HepG2 (cell line): ENCODE measurements around the gene INSIG2. TPM values are rescaled to one million over a fixed set of nuclear protein-coding genes. Genes with fewer than 3 reads are reported as not detected.

Experiments
- ATAC-seq: fragments of 200-7000 bp; cut with Tn5 transposase; 3 replicates; pipeline ENCODE4 v1.9.1; 2020; ENCODE audit warnings: mild to moderate bottlenecking, moderate library complexity
- BruUV-seq: library from RNA; stranded (reverse); fragments of 400-500 nt; replicated peaks from 2 replicates; lab custom pipeline; 2021; lab: Mats Ljungman, UMichigan
- CTCF ChIA-PET: fragments of 300-600 bp; formaldehyde crosslinking; extraction: SDS; loops from one replicate; lab custom pipeline; 2021; ENCODE audit warnings: low total read pairs, inconsistent platforms, low intra/inter-chr PET ratio; lab: Yijun Ruan, JAX
- POLR2A ChIA-PET: fragments of 350-600 bp; sonication (Branson Sonifier 250); formaldehyde crosslinking; loops from one replicate; lab custom pipeline; 2020; ENCODE audit warnings: antibody characterized with exemption, inconsistent platforms; lab: Yijun Ruan, JAX
- DNase-seq: peaks from one replicate; pipeline ENCODE4 v3.0.0-alpha.2; 2015; ENCODE audit warnings: low spot score
- FAIRE-seq: peaks from 3 replicates; lab custom pipeline; 2011; peaks lifted over from hg19 to GRCh38; lab: Jason Lieb, UNC
- H2AFZ ChIP-seq: one replicate; pipeline ENCODE4 v1.6.1; 2011; ENCODE audit warnings: low read length, inconsistent platforms
- H3K27ac ChIP-seq: fragments of 300-600 bp; 3 replicates; pipeline ENCODE4 v1.8.0; 2011; ENCODE audit warnings: mixed run types, mild to moderate bottlenecking, mixed read lengths, low read length, inconsistent platforms; ENCODE audit not compliant: insufficient read depth; ENCODE audit errors: extremely low read length
- H3K27me3 ChIP-seq, 2 experiments: fragments of 200-600 bp in 1 of 2; 2 replicates in 1 of 2; 3 replicates in 1 of 2; pipeline versions ENCODE4 v1.6.0 to v1.8.0; 2011; ENCODE audit warnings: low read length in 2 of 2, mild to moderate bottlenecking in 2 of 2, moderate library complexity in 2 of 2, inconsistent platforms in 1 of 2; ENCODE audit not compliant: insufficient read depth in 2 of 2, control insufficient read depth in 1 of 2
- H3K36me3 ChIP-seq, 2 experiments: fragments of 200-600 bp in 1 of 2; replicated peaks in 1 of 2; 2 replicates in 1 of 2; 3 replicates in 1 of 2; pipeline versions ENCODE4 v1.5.1 to v1.8.0; 2011; ENCODE audit warnings: low read length in 2 of 2, inconsistent platforms in 1 of 2; ENCODE audit not compliant: insufficient read depth in 2 of 2, control insufficient read depth in 1 of 2
- H3K4me1 ChIP-seq: 2 replicates; pipeline ENCODE4 v1.5.1; 2012; ENCODE audit warnings: low read length, inconsistent platforms; ENCODE audit not compliant: insufficient read depth
- H3K4me2 ChIP-seq: 2 replicates; pipeline ENCODE4 v1.6.0; 2011; ENCODE audit warnings: low read depth, low read length, inconsistent platforms
- H3K4me3 ChIP-seq, 3 experiments: fragments of 200-600 bp in 1 of 3; sonication (generic), shearing (Covaris generic) in 1 of 3; replicated peaks in 1 of 3; 2 replicates each; pipeline ENCODE4 v1.5.1; 2011 to 2016; ENCODE audit warnings: low read length in 3 of 3, inconsistent platforms in 2 of 3, low read depth in 2 of 3, mild to moderate bottlenecking in 2 of 3, control low read depth in 1 of 3, mixed read lengths in 1 of 3; ENCODE audit not compliant: insufficient read depth in 1 of 3
- H3K79me2 ChIP-seq: one replicate; pipeline ENCODE4 v1.6.1; 2011; ENCODE audit warnings: low read length, inconsistent platforms; ENCODE audit not compliant: insufficient read depth
- H3K9ac ChIP-seq: 2 replicates; pipeline ENCODE4 v1.6.0; 2011; ENCODE audit warnings: mild to moderate bottlenecking, low read depth, low read length, inconsistent platforms; ENCODE audit not compliant: insufficient read depth
- H3K9me3 ChIP-seq: 2 replicates; pipeline ENCODE4 v1.5.1; 2012; ENCODE audit warnings: mild to moderate bottlenecking, low read length
- H4K20me1 ChIP-seq: 2 replicates; pipeline ENCODE4 v1.6.0; 2011; ENCODE audit warnings: inconsistent platforms, mild to moderate bottlenecking, low read length, moderate library complexity; ENCODE audit not compliant: insufficient read depth
- BCL6 ChIP-seq: IDR thresholded peaks from 2 replicates; pipeline ENCODE4 v1.6.1; 2016; ENCODE audit warnings: missing genetic modification reagents, missing compliant biosample characterization
- FOSL1 ChIP-seq: sonication (generic); formaldehyde crosslinking; IDR thresholded peaks from 2 replicates; pipeline ENCODE4 v1.9.0; 2021; ENCODE audit warnings: missing genetic modification reagents, borderline replicate concordance
- FOXA3 ChIP-seq: IDR thresholded peaks from 2 replicates; pipeline ENCODE4 v1.6.1; 2016; ENCODE audit warnings: missing genetic modification reagents, missing compliant biosample characterization
- IRF2 ChIP-seq: IDR thresholded peaks from 2 replicates; pipeline ENCODE4 v1.6.1; 2018; ENCODE audit warnings: missing genetic modification reagents, missing compliant biosample characterization
- MIER3 ChIP-seq: IDR thresholded peaks from 2 replicates; pipeline ENCODE4 v1.6.1; 2016; ENCODE audit warnings: missing compliant biosample characterization, borderline replicate concordance
- RELA ChIP-seq: sonication (generic); formaldehyde crosslinking; IDR thresholded peaks from 2 replicates; pipeline ENCODE4 v1.4.0; 2020; ENCODE audit warnings: missing genetic modification reagents
- SALL2 ChIP-seq: sonication (generic); formaldehyde crosslinking; IDR thresholded peaks from 2 replicates; pipeline ENCODE4 v1.8.1; 2023; ENCODE audit warnings: mild to moderate bottlenecking, missing genetic modification reagents, inconsistent platforms
- SOX13 ChIP-seq, 3 experiments: fragments of 450-650 bp in 1 of 3; sonication (generic) in 1 of 3; formaldehyde crosslinking in 1 of 3; IDR thresholded peaks in 2 of 3; conservative IDR thresholded peaks in 1 of 3; 2 replicates each; pipeline versions ENCODE4 v1.5.0 to v1.6.1; 2016 to 2020; ENCODE audit warnings: antibody characterized with exemption in 1 of 3, mild to moderate bottlenecking in 1 of 3, missing compliant biosample characterization in 1 of 3, missing genetic modification reagents in 1 of 3, moderate library complexity in 1 of 3
- TEAD3 ChIP-seq: optimal IDR thresholded peaks from 2 replicates; pipeline ENCODE3; 2016; ENCODE audit warnings: borderline replicate concordance
- TRIM24 ChIP-seq: sonication (generic); formaldehyde crosslinking; IDR thresholded peaks from 2 replicates; pipeline ENCODE4 v1.8.0; 2022; ENCODE audit warnings: mild to moderate bottlenecking, missing genetic modification reagents
- ZNF263 ChIP-seq: sonication (generic); formaldehyde crosslinking; IDR thresholded peaks from 2 replicates; pipeline ENCODE4 v1.4.0; 2020; ENCODE audit warnings: missing genetic modification reagents
- ZNF292 ChIP-seq: sonication (generic); formaldehyde crosslinking; IDR thresholded peaks from 2 replicates; pipeline ENCODE4 v1.8.1; 2022; ENCODE audit warnings: mild to moderate bottlenecking, low read depth, missing genetic modification reagents, borderline replicate concordance
- ZNF724P ChIP-seq: sonication (generic); formaldehyde crosslinking; IDR thresholded peaks from 2 replicates; pipeline ENCODE4 v1.8.0; 2022; ENCODE audit warnings: missing genetic modification reagents, borderline replicate concordance
- WGBS: methylation state at CpG from one replicate; pipeline ENCODE4 v1.1.6; 2017; ENCODE audit warnings: low lambda C conversion rate; 5-methylcytosine and 5-hydroxymethylcytosine counted together
- in situ Hi-C: cut with HindIII; loops from 2 replicates; pipeline ENCODE4 v1.10.0; 2017; ENCODE audit warnings: low pct_unique_long_range_greater_than_20kb; ENCODE audit not compliant: extremely low pct_ligation_motif_present
- intact Hi-C: fragments of 100-400 bp; cut with micrococcal nuclease; formaldehyde crosslinking; loops from one replicate; pipeline ENCODE4 v1.10.0; 2022; ENCODE audit not compliant: unreplicated experiment
- polyA plus RNA-seq, 8 experiments: library from polyadenylated mRNA; depleted of rRNA in 3 of 8; stranded (reverse) in 7 of 8; unstranded in 1 of 8; fragments of >200 nt; fragmentation: Illumina TruSeq in 4 of 8; extraction: Trizol in 4 of 8; gene quantifications; 2 replicates each; pipeline versions ENCODE4 v1.2.1 to v1.2.3, GENCODE V29; 2011 to 2016; ENCODE audit warnings: low read depth in 4 of 8, missing spikeins in 1 of 8, mixed read lengths in 1 of 8; ENCODE audit not compliant: insufficient read depth in 1 of 8
- total RNA-seq, 5 experiments: library from RNA; depleted of rRNA; stranded (reverse); fragments of >200 nt; fragmentation: Illumina TruSeq; extraction: Trizol; gene quantifications; 2 replicates each; pipeline ENCODE4 v1.2.3, GENCODE V29; 2016; ENCODE audit warnings: low read depth in 1 of 5
- TF ChIP-seq, protein P1 (sequence below): IDR thresholded peaks from 2 replicates; pipeline ENCODE4 v1.4.0; 2020; ENCODE audit warnings: mild to moderate bottlenecking, missing genetic modification reagents
- TF ChIP-seq, protein P2 (sequence below): sonication (generic); formaldehyde crosslinking; IDR thresholded peaks from 2 replicates; pipeline ENCODE4 v1.8.0; 2022; ENCODE audit warnings: missing genetic modification reagents, low read depth, mild to moderate bottlenecking, borderline replicate concordance

The INSIG2 gene
- total and polyA plus RNA-seq, 2 of the 13 experiments (the other 11 are each of a cell fraction or from before 2014, with no cell fraction given), result 73.5 to 481 TPM

DNA sequence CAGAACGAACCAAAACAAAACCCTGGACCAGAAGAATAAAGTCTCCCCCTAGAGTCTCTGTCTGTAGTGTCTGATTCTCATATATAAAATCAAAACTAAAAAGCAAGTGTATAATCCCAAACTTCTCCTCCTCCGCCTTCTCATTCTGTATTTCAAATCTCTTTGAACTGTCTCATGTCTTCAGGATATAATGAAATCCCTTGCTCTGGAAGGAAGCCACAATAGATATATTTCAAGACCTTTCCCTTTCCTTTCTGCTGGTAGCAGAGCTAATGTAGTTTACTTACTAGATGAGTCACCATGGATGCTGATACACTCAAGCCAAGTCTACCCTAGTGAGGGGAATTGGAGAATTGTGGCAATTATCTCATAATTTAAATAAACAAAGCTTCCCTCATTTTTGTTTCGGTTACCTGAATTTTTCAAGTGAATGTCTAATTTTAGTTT is 40.9 kb upstream of the INSIG2 start (continued):
- TF ChIP-seq, protein P1, sequence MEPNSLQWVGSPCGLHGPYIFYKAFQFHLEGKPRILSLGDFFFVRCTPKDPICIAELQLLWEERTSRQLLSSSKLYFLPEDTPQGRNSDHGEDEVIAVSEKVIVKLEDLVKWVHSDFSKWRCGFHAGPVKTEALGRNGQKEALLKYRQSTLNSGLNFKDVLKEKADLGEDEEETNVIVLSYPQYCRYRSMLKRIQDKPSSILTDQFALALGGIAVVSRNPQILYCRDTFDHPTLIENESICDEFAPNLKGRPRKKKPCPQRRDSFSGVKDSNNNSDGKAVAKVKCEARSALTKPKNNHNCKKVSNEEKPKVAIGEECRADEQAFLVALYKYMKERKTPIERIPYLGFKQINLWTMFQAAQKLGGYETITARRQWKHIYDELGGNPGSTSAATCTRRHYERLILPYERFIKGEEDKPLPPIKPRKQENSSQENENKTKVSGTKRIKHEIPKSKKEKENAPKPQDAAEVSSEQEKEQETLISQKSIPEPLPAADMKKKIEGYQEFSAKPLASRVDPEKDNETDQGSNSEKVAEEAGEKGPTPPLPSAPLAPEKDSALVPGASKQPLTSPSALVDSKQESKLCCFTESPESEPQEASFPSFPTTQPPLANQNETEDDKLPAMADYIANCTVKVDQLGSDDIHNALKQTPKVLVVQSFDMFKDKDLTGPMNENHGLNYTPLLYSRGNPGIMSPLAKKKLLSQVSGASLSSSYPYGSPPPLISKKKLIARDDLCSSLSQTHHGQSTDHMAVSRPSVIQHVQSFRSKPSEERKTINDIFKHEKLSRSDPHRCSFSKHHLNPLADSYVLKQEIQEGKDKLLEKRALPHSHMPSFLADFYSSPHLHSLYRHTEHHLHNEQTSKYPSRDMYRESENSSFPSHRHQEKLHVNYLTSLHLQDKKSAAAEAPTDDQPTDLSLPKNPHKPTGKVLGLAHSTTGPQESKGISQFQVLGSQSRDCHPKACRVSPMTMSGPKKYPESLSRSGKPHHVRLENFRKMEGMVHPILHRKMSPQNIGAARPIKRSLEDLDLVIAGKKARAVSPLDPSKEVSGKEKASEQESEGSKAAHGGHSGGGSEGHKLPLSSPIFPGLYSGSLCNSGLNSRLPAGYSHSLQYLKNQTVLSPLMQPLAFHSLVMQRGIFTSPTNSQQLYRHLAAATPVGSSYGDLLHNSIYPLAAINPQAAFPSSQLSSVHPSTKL (CRISPR knock-in tag), result peak; percentile 22; the same call in 1 of the 2 replicates
- TF ChIP-seq TEAD3 (CRISPR knock-in tag), result no peak
- no peak for TF ChIP-seq SOX13 (IDR thresholded peaks at IDR 0.05)
- peak in 1 of 2 experiments; percentile 15; a peak in 1 of 4 replicates for TF ChIP-seq SOX13 (CRISPR knock-in tag; conservative IDR thresholded peaks at IDR 0.05 in 1 of 2, IDR thresholded peaks at IDR 0.05 in 1 of 2)
- 0 out of 2 replicates have a peak, but pooled peaks have one; percentile 32 for TF ChIP-seq FOSL1 (CRISPR knock-in tag)

DNA sequence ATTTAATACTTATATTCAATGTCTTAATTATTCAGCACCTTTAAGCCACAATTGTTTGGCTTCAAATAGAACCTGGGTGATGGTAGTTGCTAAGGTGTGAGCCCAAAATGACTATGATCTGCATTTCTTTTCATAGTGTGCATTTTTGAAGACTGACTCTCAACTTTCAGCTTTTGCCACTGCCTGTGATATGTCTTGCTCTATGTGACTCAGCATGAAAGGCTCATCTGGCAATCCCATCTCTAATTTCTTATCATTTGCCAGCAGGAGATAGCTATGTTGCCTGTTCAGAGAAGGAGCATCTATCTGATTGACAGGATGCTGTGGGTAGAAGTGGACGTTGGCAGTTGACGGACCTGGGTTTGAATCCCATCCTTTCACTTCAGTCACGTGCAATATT is 39.9 kb upstream of the INSIG2 start:
- H3K9me3 ChIP-seq, result no peaks in the 10 kb centered on the region
- POLR2A ChIA-PET, result interaction anchor here (2.2 kb wide), 1 partner anchor 41 kb away, joined by 10 read pairs; the partner anchor contains the start of gene INSIG2
- DNase-seq (no peak), ATAC-seq (no peak), FAIRE-seq (no peak)
- no TSS peak for BruUV-seq
- no peaks in the 10 kb centered on the region for H4K20me1 ChIP-seq
- CTCF ChIA-PET, result no interaction called here
- H3K79me2 ChIP-seq, result no peaks in the 10 kb centered on the region
- intact Hi-C loops, result loop anchor here (5.0 kb wide), 3 partner anchors 139 to 814 kb away; no protein-coding TSS in a partner anchor
- H2AFZ ChIP-seq, result no peak overlapping the region
- H3K4me1 ChIP-seq, result peaks cover 18% of the 10 kb centered on the region; the same call in 1 of the 2 replicates
- no peak overlapping the region for H3K9ac ChIP-seq
- no peak overlapping the region for H3K27ac ChIP-seq
- H3K36me3 ChIP-seq, result no peaks in the 10 kb centered on the region
- WGBS, result 57% methylated on average over 3 of the region's 3 CpGs
- no peak overlapping the region for H3K4me3 ChIP-seq
- no peak overlapping the region for H3K4me2 ChIP-seq
- H3K27me3 ChIP-seq, result peaks cover 0 to 3% of the 10 kb centered on the region in 2 experiments; a peak in 1 of 5 replicates
- in situ Hi-C loops, result loop anchor here (10.0 kb wide), 1 partner anchor 806 kb away; no protein-coding TSS in a partner anchor
- TF ChIP-seq MIER3 (no peak), ZNF292 (CRISPR knock-in tag) (no peak), ZNF724P (CRISPR knock-in tag) (no peak), ZNF263 (CRISPR knock-in tag) (no peak), SALL2 (CRISPR knock-in tag) (no peak), RELA (CRISPR knock-in tag) (no peak), TRIM24 (CRISPR knock-in tag) (no peak), IRF2 (no peak), BCL6 (CRISPR knock-in tag) (no peak), FOXA3 (CRISPR knock-in tag) (no peak)
- TF ChIP-seq, protein P1 (CRISPR knock-in tag), result no peak
- TF ChIP-seq, protein P2, sequence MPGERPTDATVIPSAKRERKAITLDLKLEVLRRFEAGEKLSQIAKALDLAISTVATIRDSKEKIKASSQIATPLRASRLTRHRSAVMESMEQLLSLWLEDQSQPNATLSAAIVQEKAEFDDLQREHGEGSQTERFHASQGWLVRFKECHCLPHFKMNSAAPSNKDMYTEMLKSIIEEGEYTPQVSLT (CRISPR knock-in tag), result no peak
